ENCODE results near the gene ANKRD34A.

Gene ANKRD34A

GRCh38 chr1:145959957-145960467, 4.4 kb downstream of the ANKRD34A start:
- peaks cover 2% of the 10 kb centered on the region for H3K27me3 ChIP-seq (ENCODE audit: control insufficient read depth, insufficient read depth, low read length)
- H3K4me1 ChIP-seq (ENCODE audit: control insufficient read depth, insufficient read depth, low read length) = peaks cover 31% of the 10 kb centered on the region
- H3K4me3 ChIP-seq (ENCODE audit: low read length) = peak overlapping the region; percentile 82
- H3K36me3 ChIP-seq (ENCODE audit: control insufficient read depth, insufficient read depth, low read length) = no peaks in the 10 kb centered on the region
- no peak overlapping the region for H3K9ac ChIP-seq (ENCODE audit: low read length)
- peak overlapping the region; percentile 90 for H3K27ac ChIP-seq (ENCODE audit: low read depth, low read length)

DNA sequence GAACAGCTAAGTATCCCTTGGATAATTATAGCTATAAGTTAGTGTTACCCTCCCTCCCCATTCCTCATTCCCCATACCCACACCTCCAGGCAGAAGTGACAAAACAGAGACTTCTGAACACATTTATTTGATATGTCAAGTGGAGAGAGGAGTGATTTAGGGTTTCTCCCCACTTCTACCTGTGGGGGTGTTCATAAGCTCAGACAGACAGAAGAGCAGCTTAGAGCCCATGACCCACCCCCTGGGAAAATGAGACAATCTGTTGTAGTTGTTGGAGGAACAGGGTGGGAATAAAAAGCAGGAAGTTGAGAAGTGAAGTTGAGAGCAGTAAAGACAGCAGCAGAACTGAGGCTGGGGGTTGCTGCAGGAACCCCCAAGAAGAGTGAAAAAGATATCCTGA, 5.0 kb downstream of the ANKRD34A start:
- Histone ChIP-seq H3K27me3 (ENCODE audit: control insufficient read depth, insufficient read depth, low read length) (peaks cover 2% of the 10 kb centered on the region), H3K4me3 (ENCODE audit: low read length) (no peak overlapping the region), H3K9ac (ENCODE audit: low read length) (no peak overlapping the region), H3K36me3 (ENCODE audit: control insufficient read depth, insufficient read depth, low read length) (no peaks in the 10 kb centered on the region), H3K27ac (ENCODE audit: low read depth, low read length) (no peak overlapping the region), H3K4me1 (ENCODE audit: control insufficient read depth, insufficient read depth, low read length) (peaks cover 38% of the 10 kb centered on the region)

DNA sequence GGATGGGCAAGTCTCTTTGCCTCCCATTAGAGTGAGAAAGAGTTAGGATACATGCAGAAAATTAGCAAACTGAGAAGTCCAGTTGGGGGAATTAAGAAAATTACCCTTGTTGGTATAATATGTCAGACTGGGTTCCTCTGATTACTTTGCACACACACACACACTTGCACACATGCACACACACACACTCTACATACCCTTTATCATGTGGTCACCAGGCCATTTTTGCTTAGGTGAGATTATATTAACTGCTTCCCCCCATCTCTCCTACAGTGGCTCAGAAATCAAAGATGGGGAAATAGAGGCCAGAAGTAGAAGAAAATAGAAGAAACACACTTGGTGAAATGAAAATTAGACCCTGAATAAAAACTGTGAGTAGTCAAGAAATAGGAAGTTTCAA, 5.6 kb downstream of the ANKRD34A start:
- Histone ChIP-seq H3K9ac (ENCODE audit: low read length) (no peak overlapping the region), H3K4me1 (ENCODE audit: control insufficient read depth, insufficient read depth, low read length) (peaks cover 37% of the 10 kb centered on the region), H3K27me3 (ENCODE audit: control insufficient read depth, insufficient read depth, low read length) (peaks cover 2% of the 10 kb centered on the region), H3K27ac (ENCODE audit: low read depth, low read length) (no peak overlapping the region), H3K4me3 (ENCODE audit: low read length) (no peak overlapping the region), H3K36me3 (ENCODE audit: control insufficient read depth, insufficient read depth, low read length) (no peaks in the 10 kb centered on the region)

DNA sequence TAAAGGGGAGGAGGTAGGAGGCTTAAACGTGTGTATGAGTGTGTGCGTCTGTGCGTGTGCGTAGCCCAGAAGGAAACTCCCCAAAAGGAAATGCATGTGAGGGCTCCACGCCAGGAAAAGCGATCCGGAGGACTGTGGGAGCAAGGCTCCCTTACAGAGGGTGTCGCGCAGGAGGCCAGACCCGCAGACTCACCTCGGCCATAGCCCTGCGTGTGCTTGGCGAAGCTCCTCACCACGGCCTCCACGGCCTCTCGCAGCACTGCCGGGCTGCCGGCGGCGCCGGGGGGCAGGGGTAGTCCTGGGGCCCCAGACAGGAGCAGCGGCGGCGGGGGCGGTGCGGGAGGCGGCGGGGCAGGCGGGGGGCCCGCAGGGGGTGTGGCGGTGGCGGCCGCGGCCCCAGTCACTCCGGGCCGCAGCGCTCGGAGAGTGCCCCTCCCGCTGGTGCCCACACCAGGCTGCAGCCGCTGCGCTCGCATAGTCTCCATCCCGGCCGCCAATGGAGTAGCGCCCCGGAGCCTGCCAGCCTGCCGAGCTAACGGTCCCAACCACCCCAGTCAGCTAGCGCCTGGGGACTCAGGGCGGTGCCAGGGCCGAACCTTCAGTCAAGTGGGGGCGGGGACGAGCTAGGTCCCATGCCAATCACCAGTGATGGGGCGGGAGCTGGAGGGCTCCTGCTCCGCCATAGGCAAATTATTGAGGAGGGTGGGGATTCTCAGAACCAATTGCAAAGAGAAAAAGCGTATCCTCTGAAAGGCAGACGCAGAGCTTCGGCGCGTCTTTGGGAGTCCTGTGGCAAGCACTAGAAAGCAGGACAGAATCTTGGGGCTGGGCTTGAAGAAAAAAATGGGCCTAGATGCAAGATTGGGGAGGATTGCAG, 6.7 kb downstream of the ANKRD34A start, which contains the start of gene LIX1L:
LIX1L (minus strand) TSS at position 575 of the 877 bp plus-strand sequence; CDS start at position 485, 90 bp downstream.
- peaks cover 2% of the 10 kb centered on the region for H3K27me3 ChIP-seq (ENCODE audit: control insufficient read depth, insufficient read depth, low read length)
- H3K27ac ChIP-seq (ENCODE audit: low read depth, low read length) = peak within 1 kb of the TSS; percentile 98
- H3K4me1 ChIP-seq (ENCODE audit: control insufficient read depth, insufficient read depth, low read length) = peaks cover 26% of the 10 kb centered on the region
- peak within 1 kb of the TSS; percentile 81 for H3K4me3 ChIP-seq (ENCODE audit: low read length)
- H3K36me3 ChIP-seq (ENCODE audit: control insufficient read depth, insufficient read depth, low read length) = no peaks in the 10 kb centered on the region
- H3K9ac ChIP-seq (ENCODE audit: low read length) = peak within 1 kb of the TSS; percentile 57

GRCh38 chr1:145956781-145957442, 7.5 kb downstream of the ANKRD34A start:
- Histone ChIP-seq H3K27ac (ENCODE audit: low read depth, low read length) (peak overlapping the region; percentile 98), H3K36me3 (ENCODE audit: control insufficient read depth, insufficient read depth, low read length) (no peaks in the 10 kb centered on the region), H3K4me1 (ENCODE audit: control insufficient read depth, insufficient read depth, low read length) (peaks cover 26% of the 10 kb centered on the region), H3K27me3 (ENCODE audit: control insufficient read depth, insufficient read depth, low read length) (no peaks in the 10 kb centered on the region), H3K4me3 (ENCODE audit: low read length) (peak overlapping the region; percentile 81), H3K9ac (ENCODE audit: low read length) (peak overlapping the region; percentile 57)

- H3K27me3 ChIP-seq (ENCODE audit: control insufficient read depth, insufficient read depth, low read length) = no peaks in the 10 kb centered on the region
- peaks cover 26% of the 10 kb centered on the region for H3K4me1 ChIP-seq (ENCODE audit: control insufficient read depth, insufficient read depth, low read length)
- H3K4me3 ChIP-seq (ENCODE audit: low read length) = peak overlapping the region; percentile 81
- H3K36me3 ChIP-seq (ENCODE audit: control insufficient read depth, insufficient read depth, low read length) = no peaks in the 10 kb centered on the region
- H3K27ac ChIP-seq (ENCODE audit: low read depth, low read length) = peak overlapping the region; percentile 98
- no peak overlapping the region for H3K9ac ChIP-seq (ENCODE audit: low read length)
Measured at GRCh38 chr1:145956361-145956760, 8.0 kb downstream of the ANKRD34A start.

DNA sequence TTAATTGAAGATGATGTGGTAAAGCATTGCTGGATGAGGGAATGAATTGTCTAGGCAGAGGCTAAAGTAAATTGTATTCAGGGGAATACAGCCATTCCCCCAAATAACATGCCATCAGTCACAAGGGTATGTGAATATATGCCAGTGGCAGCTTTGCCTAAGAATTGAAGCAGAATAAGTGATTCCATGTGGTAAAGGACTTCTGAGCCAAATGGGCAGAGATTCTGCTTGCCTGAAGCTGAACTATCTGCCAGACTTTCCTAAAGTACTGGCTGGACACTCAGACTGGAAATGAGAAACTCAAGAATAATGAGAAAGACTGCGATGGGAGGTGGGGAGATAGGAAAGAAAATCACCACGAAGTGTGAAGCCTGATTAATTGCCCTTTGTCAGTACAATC, 8.9 kb downstream of the ANKRD34A start:
- Histone ChIP-seq H3K4me1 (ENCODE audit: control insufficient read depth, insufficient read depth, low read length) (peaks cover 26% of the 10 kb centered on the region), H3K27ac (ENCODE audit: low read depth, low read length) (no peak overlapping the region), H3K9ac (ENCODE audit: low read length) (no peak overlapping the region), H3K36me3 (ENCODE audit: control insufficient read depth, insufficient read depth, low read length) (no peaks in the 10 kb centered on the region), H3K27me3 (ENCODE audit: control insufficient read depth, insufficient read depth, low read length) (no peaks in the 10 kb centered on the region), H3K4me3 (ENCODE audit: low read length) (peak overlapping the region; percentile 3)

GRCh38 chr1:145953861-145954260, 10.5 kb downstream of the ANKRD34A start:
- Histone ChIP-seq H3K36me3 (ENCODE audit: control insufficient read depth, insufficient read depth, low read length) (no peaks in the 10 kb centered on the region), H3K4me1 (ENCODE audit: control insufficient read depth, insufficient read depth, low read length) (peaks cover 26% of the 10 kb centered on the region), H3K27ac (ENCODE audit: low read depth, low read length) (no peak overlapping the region), H3K27me3 (ENCODE audit: control insufficient read depth, insufficient read depth, low read length) (no peaks in the 10 kb centered on the region), H3K9ac (ENCODE audit: low read length) (no peak overlapping the region), H3K4me3 (ENCODE audit: low read length) (no peak overlapping the region)

DNA sequence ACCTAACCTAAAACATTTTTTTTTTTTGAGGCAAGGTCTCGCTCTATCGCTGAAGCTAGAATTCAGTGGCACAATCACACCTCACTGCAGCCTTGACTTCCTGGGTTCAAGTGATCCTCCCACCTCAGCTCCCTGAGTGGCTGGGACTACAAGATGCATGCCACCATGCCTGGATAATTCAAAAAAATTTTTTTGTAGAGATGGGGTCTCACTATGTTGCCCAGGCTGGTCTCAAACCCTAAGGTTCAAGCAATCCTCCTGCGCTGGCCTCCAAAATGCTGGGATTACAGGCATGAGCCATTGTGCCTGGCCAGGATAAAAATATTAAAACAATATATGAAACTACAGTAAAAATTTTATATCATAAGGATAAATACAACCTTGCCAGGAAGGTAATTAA, 11.5 kb downstream of the ANKRD34A start:
- H3K4me1 ChIP-seq (ENCODE audit: control insufficient read depth, insufficient read depth, low read length) = peaks cover 21% of the 10 kb centered on the region
- no peaks in the 10 kb centered on the region for H3K36me3 ChIP-seq (ENCODE audit: control insufficient read depth, insufficient read depth, low read length)
- H3K9ac ChIP-seq (ENCODE audit: low read length) = no peak overlapping the region
- no peak overlapping the region for H3K4me3 ChIP-seq (ENCODE audit: low read length)
- no peaks in the 10 kb centered on the region for H3K27me3 ChIP-seq (ENCODE audit: control insufficient read depth, insufficient read depth, low read length)
- no peak overlapping the region for H3K27ac ChIP-seq (ENCODE audit: low read depth, low read length)

DNA sequence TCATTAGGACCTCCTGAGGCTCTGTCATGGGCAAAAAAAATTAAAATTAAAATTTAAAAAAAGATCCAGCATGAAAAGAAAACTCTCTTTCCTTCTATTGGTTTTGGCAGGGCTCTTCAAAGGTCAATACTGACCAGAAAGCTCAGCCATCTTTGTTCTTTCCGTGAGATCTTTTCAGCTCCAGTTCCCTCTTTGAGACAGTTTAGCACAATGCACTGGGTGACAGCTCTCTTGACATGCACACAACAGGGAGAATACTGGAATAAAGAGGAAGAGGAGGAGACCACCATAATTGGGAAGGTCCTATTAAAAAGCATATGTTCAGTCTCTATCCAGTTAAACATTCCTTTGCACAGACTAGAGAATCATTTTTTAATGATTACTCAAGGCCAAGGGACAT, 12.8 kb downstream of the ANKRD34A start:
- Histone ChIP-seq H3K36me3 (ENCODE audit: control insufficient read depth, insufficient read depth, low read length) (no peaks in the 10 kb centered on the region), H3K27me3 (ENCODE audit: control insufficient read depth, insufficient read depth, low read length) (no peaks in the 10 kb centered on the region), H3K27ac (ENCODE audit: low read depth, low read length) (no peak overlapping the region), H3K4me1 (ENCODE audit: control insufficient read depth, insufficient read depth, low read length) (peaks cover 21% of the 10 kb centered on the region), H3K4me3 (ENCODE audit: low read length) (no peak overlapping the region), H3K9ac (ENCODE audit: low read length) (no peak overlapping the region)

- H3K36me3 ChIP-seq (ENCODE audit: control insufficient read depth, insufficient read depth, low read length) = no peaks in the 10 kb centered on the region
- H3K27me3 ChIP-seq (ENCODE audit: control insufficient read depth, insufficient read depth, low read length) = no peaks in the 10 kb centered on the region
- no peak overlapping the region for H3K27ac ChIP-seq (ENCODE audit: low read depth, low read length)
- peaks cover 1% of the 10 kb centered on the region for H3K4me1 ChIP-seq (ENCODE audit: control insufficient read depth, insufficient read depth, low read length)
- H3K4me3 ChIP-seq (ENCODE audit: low read length) = no peak overlapping the region
- no peak overlapping the region for H3K9ac ChIP-seq (ENCODE audit: low read length)
Measured at GRCh38 chr1:145949219-145949618, 15.2 kb downstream of the ANKRD34A start.

DNA sequence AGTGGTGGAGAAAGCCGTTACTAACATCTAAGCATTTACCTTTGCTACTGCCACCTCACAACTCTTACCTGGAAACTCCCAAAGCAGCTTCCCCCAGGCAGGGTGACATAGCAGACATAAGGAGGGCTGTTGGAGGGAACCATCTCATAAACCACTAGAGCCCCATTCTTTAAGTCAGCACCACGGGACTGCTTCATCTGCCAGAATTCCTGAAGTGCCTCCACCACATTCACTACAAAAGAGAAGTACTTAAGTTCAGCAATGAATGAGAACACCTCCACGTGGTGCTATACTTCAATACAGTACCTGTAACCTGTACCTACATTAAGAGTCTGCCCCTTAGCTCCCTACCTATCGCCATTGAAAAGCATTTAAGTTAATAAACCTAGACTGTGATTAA, 16.8 kb downstream of the ANKRD34A start:
- Histone ChIP-seq H3K9ac (ENCODE audit: low read length) (no peak overlapping the region), H3K4me1 (ENCODE audit: control insufficient read depth, insufficient read depth, low read length) (no peaks in the 10 kb centered on the region), H3K4me3 (ENCODE audit: low read length) (no peak overlapping the region), H3K27ac (ENCODE audit: low read depth, low read length) (no peak overlapping the region), H3K36me3 (ENCODE audit: control insufficient read depth, insufficient read depth, low read length) (no peaks in the 10 kb centered on the region), H3K27me3 (ENCODE audit: control insufficient read depth, insufficient read depth, low read length) (no peaks in the 10 kb centered on the region)
